GM20000 (cell line): ENCODE data around the gene ERCC6L2.

Experiments
- DNase-seq: peaks from one replicate; pipeline ENCODE4 v3.0.0; 2012; ENCODE audit warnings: low spot score
- TF ChIP-seq, protein P1 (sequence below): IDR thresholded peaks from 2 replicates; pipeline ENCODE4 v1.5.1; 2012; ENCODE audit warnings: mild to moderate bottlenecking, control low read depth; ENCODE audit errors: extremely low read depth, missing control alignments

Gene ERCC6L2

DNA sequence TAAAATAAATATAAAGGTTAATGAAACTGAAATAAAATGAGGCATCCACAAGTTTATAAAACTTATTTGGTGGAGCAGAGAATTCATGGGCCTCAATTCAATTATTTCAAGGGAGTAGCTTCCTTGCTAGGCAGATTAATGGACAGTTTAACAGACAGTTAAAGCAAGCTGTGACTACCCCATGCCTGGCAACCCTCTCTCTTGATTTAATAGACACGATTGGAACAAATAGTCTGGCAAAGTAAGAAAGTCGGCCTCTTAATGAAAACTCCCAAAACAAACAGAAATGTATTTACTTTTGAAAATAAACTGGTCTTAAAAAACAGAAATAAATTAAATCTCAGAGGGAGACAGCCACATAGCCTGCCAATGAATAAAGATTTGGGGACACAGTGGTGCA, 40.1 kb upstream of the ERCC6L2 start:
- TF ChIP-seq, protein P1, sequence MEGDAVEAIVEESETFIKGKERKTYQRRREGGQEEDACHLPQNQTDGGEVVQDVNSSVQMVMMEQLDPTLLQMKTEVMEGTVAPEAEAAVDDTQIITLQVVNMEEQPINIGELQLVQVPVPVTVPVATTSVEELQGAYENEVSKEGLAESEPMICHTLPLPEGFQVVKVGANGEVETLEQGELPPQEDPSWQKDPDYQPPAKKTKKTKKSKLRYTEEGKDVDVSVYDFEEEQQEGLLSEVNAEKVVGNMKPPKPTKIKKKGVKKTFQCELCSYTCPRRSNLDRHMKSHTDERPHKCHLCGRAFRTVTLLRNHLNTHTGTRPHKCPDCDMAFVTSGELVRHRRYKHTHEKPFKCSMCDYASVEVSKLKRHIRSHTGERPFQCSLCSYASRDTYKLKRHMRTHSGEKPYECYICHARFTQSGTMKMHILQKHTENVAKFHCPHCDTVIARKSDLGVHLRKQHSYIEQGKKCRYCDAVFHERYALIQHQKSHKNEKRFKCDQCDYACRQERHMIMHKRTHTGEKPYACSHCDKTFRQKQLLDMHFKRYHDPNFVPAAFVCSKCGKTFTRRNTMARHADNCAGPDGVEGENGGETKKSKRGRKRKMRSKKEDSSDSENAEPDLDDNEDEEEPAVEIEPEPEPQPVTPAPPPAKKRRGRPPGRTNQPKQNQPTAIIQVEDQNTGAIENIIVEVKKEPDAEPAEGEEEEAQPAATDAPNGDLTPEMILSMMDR = no peak
- DNase-seq = no peak

GRCh38 chr9:95836072-95836471, 39.4 kb upstream of the ERCC6L2 start:
- TF ChIP-seq, protein P1 = no peak
- DNase-seq = no peak

DNA sequence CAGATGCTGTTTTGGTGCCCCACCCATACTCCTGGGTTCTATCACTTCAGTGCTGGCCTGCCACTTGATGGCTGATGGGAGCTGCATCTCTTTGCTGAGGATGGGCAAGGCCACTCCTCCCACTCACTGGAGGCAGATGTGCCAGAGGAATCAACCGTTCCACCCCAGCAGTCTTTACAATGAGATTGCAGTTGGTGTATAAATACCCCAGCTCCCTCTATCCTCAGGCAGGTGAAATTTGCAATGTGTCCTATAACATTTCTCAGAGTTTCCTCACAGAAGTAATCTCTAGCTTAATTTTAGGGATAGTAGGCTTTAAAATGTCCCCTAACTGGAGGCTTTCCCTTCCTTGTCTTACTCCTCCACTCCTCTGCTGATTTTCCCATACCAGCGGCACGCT, 36.5 kb upstream of the ERCC6L2 start:
- TF ChIP-seq, protein P1 = no peak
- no peak for DNase-seq

DNA sequence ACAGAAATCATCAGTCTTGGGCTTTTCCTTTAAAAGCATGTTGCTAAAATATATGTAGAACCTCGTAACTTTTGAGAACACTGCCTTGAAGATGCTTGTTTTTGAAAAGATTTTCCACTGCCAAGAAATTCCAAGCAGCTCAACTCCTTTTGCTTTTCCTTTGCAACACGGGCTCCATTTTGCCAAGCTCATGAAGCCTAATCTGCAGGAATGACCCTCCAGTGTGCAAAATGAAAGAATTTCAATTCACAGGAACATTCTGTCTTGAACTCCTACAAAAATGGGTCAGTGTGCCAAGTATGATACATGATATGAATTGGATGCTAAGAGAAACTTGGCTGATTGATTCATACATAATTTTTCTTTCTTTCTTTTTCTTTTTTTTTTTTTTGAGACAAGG, 35.4 kb upstream of the ERCC6L2 start:
- DNase-seq = no peak
- TF ChIP-seq, protein P1 = no peak

GRCh38 chr9:95841377-95841776, 34.1 kb upstream of the ERCC6L2 start:
- no peak for DNase-seq
- TF ChIP-seq, protein P1 = no peak

- no peak for DNase-seq
- TF ChIP-seq, protein P1 = no peak
Measured at GRCh38 chr9:95845751-95846150, 29.7 kb upstream of the ERCC6L2 start.

GRCh38 chr9:95848764-95849163, 26.7 kb upstream of the ERCC6L2 start:
- TF ChIP-seq, protein P1 = no peak
- no peak for DNase-seq
